Uterus (tissue), 2 donors: ENCODE results near the gene MSRB3.

Source experiments
- CTCF ChIP-seq, 4 experiments: fragments of 200-600 bp in 2 of 4; fragments of 450-650 bp in 2 of 4; sonication (generic) in 2 of 4; IDR thresholded peaks; one replicate each; pipeline ENCODE4 v1.5.1; 2016 to 2019; ENCODE audit warnings: antibody characterized with exemption in 4 of 4, mild to moderate bottlenecking in 2 of 4, moderate library complexity in 1 of 4
- POLR2A ChIP-seq, 2 donors: fragments of 450-650 bp; IDR thresholded peaks; one replicate each; pipeline ENCODE4 v1.6.1; 2016; ENCODE audit warnings: antibody characterized with exemption in 2 of 2, mild to moderate bottlenecking in 1 of 2, moderate library complexity in 1 of 2

GRCh38 chr12:65464930-65465329 lies 186.4 kb downstream of the MSRB3 start:
- TF ChIP-seq POLR2A (IDR thresholded peaks at IDR 0.05) (no peak), CTCF (IDR thresholded peaks at IDR 0.05) (no peak)
